ENCODE data around the gene NPEPPS. TPM values are rescaled to one million over a fixed set of nuclear protein-coding genes. Genes with fewer than 3 reads are reported as not detected.
"Not testable (repeated sequence)": the region's sequence is repeated elsewhere in the genome, so short reads cannot be mapped to it uniquely, and the experiment has no call there.

NPEPPS gene
- total and polyA plus RNA-seq, 7 donors: 42.8 to 164 (median 89.2) TPM

- peaks cover 0 to 22% (median 0%) of the 10 kb centered on the region in 4 donors for H3K36me3 ChIP-seq
- H3K4me1 ChIP-seq; H3K4me3 ChIP-seq; H3K27ac ChIP-seq; H3K27me3 ChIP-seq; H3K9me3 ChIP-seq; intact Hi-C loops (cut with DNase I); DNase-seq: not testable (repeated sequence)
- 29 to 57% methylated on average over 2 of the region's 3 CpGs for WGBS, 2 donors
Measured at GRCh38 chr17:47567261-47567660, 36.4 kb downstream of the NPEPPS start.

GRCh38 chr17:47572561-47572960 is 41.7 kb downstream of the NPEPPS start:
- H3K27ac ChIP-seq; H3K27me3 ChIP-seq; H3K9me3 ChIP-seq; H3K4me1 ChIP-seq; intact Hi-C loops (cut with DNase I); DNase-seq; H3K4me3 ChIP-seq: not testable (repeated sequence)
- WGBS, 2 donors: 84 to 91% methylated on average over 3 of the region's 3 CpGs
- H3K36me3 ChIP-seq: peaks cover 0 to 20% (median 0%) of the 10 kb centered on the region in 4 donors

GRCh38 chr17:47582416-47582815 is 51.5 kb downstream of the NPEPPS start:
- H3K9me3 ChIP-seq; H3K27ac ChIP-seq; H3K4me3 ChIP-seq; intact Hi-C loops (cut with DNase I); H3K27me3 ChIP-seq; H3K36me3 ChIP-seq; DNase-seq; H3K4me1 ChIP-seq: not testable (repeated sequence)
- no CpG with 5 or more reads among the region's 1 CpG for whole genome bisulfite sequencing, 2 donors

GRCh38 chr17:47586378-47587055 is 55.6 kb downstream of the NPEPPS start:
- H3K27ac ChIP-seq: peak overlapping the region in 3 of 4 donors; percentile 31 to 56 (median 37)
- DNase-seq; H3K4me1 ChIP-seq; intact Hi-C loops (cut with DNase I); H3K4me3 ChIP-seq; H3K27me3 ChIP-seq; H3K9me3 ChIP-seq: not testable (repeated sequence)
- peaks cover 0 to 14% (median 0%) of the 10 kb centered on the region in 4 donors for H3K36me3 ChIP-seq
- WGBS, 2 donors: 71 to 82% methylated on average over 5 of the region's 5 CpGs

GRCh38 chr17:47593522-47593921 is 62.6 kb downstream of the NPEPPS start:
- H3K4me3 ChIP-seq; DNase-seq; H3K27me3 ChIP-seq; H3K9me3 ChIP-seq; H3K27ac ChIP-seq; intact Hi-C loops (cut with DNase I); H3K4me1 ChIP-seq: not testable (repeated sequence)
- H3K36me3 ChIP-seq: peaks cover 0 to 74% (median 24%) of the 10 kb centered on the region in 4 donors

GRCh38 chr17:47603830-47604597 is 73.1 kb downstream of the NPEPPS start:
- Histone ChIP-seq H3K4me1 (peaks cover 0 to 7% (median 4%) of the 10 kb centered on the region in 4 donors), H3K36me3 (peaks cover 15 to 86% (median 37%) of the 10 kb centered on the region in 4 donors), H3K27me3 (no peaks in the 10 kb centered on the region), H3K27ac (peak overlapping the region in 2 of 4 donors; percentile 8 to 15), H3K9me3 (no peaks in the 10 kb centered on the region), H3K4me3 (no peak overlapping the region)
- 57 to 67% methylated on average over 4 of the region's 4 CpGs for WGBS, 2 donors
- TF ChIP-seq EP300 (IDR thresholded peaks at IDR 0.05) (no peak), POLR2AphosphoS5 (IDR thresholded peaks at IDR 0.05) (no peak), POLR2A (IDR thresholded peaks at IDR 0.05) (no peak), CTCF (IDR thresholded peaks at IDR 0.05) (no peak)
- no peak for DNase-seq
- intact Hi-C loops (cut with DNase I): no loop called here

- intact Hi-C loops (cut with DNase I): no loop called here
- DNase-seq: no peak
- H3K36me3 ChIP-seq: peaks cover 15 to 86% (median 35%) of the 10 kb centered on the region in 4 donors
- WGBS, 2 donors: 76 to 82% methylated on average over 1 of the region's 1 CpG
- H3K4me3 ChIP-seq: no peak overlapping the region
- H3K27me3 ChIP-seq: no peaks in the 10 kb centered on the region
- H3K9me3 ChIP-seq: no peaks in the 10 kb centered on the region
- TF ChIP-seq EP300 (IDR thresholded peaks at IDR 0.05): no peak
- no peak for TF ChIP-seq POLR2A (IDR thresholded peaks at IDR 0.05)
- no peak for TF ChIP-seq CTCF (IDR thresholded peaks at IDR 0.05)
- no peak for TF ChIP-seq POLR2AphosphoS5 (IDR thresholded peaks at IDR 0.05)
- peaks cover 0 to 7% (median 4%) of the 10 kb centered on the region in 4 donors for H3K4me1 ChIP-seq
- H3K27ac ChIP-seq: peak overlapping the region in 1 of 4 donors; percentile 8
Measured at GRCh38 chr17:47604598-47604927, 73.7 kb downstream of the NPEPPS start.
